CD4-positive, alpha-beta T cell treated with Interleukin-17A for 4 hours (primary cell): ENCODE measurements around the gene RNLS.

Experiments
- DNase-seq: peaks from one replicate; pipeline ENCODE4 v3.0.0-alpha.2; 2020; ENCODE audit warnings: mixed read lengths

RNLS gene

DNA sequence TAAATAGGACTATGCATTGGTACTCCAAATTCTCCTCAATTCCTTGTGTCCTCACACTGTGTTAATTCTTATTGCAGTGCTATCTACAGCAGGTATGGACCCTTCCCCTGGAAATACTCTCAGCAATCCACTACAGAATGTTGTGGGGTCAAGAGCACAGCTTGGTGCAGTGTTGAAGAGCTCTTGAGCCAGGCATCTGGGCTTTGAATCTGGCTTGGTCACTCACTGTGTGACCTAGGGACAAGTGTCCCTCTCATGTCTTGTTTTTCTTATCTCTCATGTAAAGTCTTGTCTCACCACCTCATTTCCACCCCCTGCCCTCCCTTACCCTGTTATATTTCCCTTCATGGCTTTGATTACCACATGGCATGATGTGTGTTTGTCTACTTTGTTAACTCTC lies 159.4 kb downstream of the RNLS start:
- no peak for DNase-seq

DNA sequence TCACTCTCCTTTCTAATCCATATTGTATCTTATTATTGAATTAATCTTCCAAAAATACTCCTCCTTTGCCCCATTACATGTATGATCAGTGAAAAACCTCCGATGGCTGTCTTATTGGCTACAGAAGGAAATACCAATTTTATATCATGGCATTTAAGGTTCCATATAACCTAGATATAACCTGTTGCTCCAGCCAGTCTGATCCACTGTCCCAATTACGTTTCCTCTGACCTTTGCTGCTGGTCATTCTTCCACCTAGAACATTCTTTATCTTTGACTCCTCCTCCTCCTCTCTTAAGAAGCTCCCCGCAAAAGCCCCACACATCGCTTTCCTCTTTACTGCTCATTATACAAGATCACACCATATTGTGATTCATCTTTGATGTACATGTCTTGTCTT lies 161.5 kb downstream of the RNLS start:
- DNase-seq, result no peak

DNA sequence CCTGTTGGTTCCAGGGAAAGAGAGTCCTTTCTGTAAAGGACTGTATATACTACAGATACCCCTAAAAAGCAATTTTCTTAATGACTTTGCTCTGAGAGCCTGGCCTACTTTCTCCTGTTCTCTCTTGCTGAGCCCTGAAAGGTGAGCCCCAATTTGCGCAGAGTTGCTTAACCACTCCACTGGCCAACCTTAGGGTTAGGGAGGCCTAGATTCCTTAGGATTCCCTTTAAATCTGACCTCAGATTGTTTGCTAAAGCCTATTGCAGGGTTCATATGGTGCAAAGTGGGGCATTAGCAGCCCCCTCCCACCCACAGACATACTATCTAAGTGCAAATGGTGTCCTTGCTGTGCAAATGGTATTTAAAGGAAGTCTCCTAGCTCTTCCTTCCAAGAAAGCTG lies 164.2 kb downstream of the RNLS start:
- no peak for DNase-seq

DNA sequence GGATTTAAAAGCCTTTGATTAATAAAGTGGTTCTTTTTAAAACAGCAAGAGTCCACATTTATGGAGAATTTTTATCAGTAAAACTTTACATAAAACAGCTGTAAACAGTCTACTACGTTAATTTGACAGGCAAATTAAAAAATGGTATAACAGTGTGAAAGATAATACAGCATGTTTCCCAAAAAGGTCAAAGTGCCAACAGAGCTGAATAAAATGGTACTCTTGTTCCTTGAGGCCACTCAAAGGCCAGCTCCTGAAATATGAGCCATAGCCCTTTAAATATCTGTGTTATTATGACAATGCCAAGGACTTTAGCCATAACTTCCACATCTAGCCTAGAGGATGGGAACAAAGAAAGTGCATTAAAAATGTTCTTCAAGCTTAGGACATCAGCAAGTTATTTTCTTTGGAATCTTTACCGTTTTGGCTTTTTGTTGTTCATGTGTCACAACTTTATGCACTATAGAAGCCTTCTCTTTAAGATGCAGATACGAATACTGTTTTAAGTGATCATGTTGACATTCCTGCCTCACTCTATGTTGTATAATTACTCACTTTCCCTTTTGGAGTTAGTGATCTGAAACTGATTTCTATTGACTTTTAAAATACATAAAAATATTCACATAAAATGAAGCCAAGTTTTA lies 165.6 kb downstream of the RNLS start:
- no peak for DNase-seq

DNA sequence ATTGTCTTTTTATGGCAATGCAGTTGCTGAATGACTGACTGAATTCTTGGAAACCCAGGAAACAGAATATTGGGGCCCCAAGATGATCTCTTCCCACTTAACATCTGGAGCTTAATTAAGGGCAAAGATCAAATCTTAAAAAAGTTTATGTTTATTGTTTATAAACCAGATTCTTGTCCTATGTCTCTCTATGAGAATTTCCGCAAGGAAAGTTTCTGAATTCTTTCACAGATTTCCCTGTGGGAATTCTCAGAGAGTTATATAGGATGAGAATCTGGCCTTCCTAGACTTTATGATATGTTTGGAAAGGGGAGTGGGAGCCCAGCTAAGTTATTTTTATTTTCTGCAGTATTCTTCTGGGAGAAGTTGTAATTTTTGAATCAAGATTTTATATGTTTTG lies 166.3 kb downstream of the RNLS start:
- no peak for DNase-seq

DNA sequence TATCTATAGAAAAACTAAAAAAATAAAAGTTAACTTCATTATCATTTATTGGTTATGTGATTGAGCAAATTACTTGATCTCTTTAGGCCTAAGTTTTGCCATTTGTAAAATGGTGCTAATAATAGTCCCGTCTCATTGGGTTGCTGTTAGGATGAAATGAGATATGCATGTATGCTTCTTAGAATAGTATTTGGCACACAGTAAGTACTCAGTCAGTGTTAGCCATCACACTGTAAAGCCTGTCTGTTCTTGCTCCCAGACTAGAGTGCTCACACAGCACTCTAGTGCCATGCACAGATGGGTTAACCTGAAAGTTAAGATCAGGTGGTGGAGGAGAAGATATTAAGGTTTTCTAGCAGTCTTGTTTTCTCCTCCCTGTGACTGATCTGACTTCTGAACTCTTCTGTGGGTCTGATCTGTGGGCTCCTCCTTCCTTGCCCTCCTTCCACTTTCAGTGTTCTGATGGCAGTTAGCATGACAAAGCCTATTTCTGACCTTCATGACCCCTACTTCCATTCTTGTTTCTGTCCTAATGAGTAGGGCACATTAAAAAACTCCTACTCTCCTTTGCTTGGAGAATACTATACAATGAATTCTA lies 167.5 kb downstream of the RNLS start:
- DNase-seq, result no peak

DNA sequence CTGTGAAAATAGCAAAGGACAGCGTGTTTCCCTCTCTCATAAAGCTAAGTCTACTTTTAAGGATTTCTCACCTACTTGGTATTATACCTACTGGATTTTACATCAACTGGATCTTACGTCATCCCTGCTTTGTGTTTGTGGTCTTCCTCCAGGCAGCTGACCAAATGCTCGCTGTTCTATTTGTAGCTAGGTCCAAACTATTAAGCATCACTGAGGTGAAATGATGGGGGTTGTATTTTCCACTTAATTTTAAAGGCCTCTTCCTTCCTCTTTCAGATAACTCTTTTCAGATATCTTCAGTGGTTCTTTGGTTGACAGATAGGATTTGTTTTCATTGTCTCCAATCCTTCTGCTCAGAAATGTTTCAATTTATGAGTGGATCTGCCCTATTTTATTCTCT lies 169.7 kb downstream of the RNLS start:
- no peak for DNase-seq

DNA sequence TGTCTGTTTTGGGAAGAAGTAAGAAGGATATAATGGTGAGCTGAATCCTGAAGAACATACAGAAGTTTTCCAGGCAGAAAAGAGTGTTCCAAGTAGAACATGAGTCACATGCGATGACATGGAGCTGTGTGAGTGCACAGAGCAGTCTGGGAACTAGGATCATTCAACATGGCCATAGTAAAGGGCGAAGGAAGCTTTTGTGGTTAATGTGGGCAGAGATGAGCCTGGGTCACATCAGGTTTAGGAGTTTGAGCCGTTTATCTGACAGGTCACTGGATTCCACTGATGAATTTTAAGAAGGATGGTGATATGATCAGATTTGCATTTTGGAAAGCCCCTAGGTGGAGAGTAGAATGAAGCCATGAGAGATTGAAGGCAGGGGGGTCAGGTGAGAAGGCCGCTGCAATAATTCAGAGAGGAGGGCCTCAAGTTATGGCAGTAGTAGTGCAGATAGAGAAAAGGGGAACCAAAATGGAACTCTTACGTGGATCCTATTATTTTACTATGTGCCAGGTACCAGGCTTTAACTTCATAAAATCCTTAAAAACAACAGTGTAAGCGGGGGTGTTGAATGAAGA lies 171.3 kb downstream of the RNLS start:
- DNase-seq, result no peak

DNA sequence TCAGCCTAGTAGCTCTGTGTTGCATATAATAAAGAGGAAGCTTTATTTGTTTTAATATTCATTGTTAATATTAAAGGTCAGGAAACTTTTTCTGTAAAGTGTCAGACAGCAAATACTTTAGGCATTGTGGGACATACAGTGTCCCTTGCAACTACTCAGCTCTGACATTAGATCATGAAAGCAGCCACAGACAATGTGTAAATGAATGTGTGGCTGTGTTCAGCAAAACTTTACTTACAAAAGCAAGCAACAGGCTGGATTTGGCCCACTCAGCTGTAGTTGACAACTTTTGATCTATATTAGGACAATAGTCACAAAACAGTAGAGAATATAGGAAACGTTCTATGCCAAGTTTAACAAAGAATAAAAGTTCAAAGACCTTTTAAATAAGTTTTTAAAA lies 173.3 kb downstream of the RNLS start:
- DNase-seq, result no peak

DNA sequence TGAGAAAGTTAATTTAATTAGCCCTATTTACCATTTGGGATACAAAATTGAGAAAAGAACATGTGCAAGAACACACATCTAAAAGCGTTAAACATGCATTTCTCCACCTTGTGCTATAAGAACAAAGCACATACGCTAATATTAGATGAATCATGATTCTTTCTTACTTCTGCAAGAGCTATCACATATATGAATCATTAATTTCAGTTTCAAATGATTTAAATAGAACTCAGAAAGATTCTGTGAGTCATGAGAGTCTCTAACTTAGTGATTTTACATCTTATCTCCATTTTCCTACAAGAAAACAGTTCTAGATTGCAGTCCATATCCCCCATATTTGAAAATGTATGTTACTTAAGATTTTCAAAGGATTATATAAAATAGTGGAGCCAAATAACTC lies 173.9 kb downstream of the RNLS start:
- DNase-seq, result no peak

DNA sequence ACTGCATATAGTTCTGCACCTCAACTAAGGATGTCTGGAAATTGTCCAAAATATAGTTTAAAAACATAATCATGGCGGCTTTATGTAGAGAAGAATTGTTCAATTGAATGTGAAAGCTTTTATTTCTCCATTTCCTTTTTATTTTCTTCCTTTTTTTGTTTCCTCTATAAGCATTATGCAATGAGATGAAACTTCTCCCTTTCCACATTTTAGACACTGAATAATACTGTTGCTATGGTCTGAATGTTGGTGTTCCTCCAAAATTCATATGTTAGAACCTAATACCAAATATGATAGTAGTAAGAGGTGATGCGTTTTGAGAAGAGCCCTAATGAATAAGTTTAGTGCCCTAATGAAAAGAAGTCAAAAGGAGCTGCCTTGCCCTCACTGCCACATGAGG lies 175.0 kb downstream of the RNLS start:
- DNase-seq, result no peak

DNA sequence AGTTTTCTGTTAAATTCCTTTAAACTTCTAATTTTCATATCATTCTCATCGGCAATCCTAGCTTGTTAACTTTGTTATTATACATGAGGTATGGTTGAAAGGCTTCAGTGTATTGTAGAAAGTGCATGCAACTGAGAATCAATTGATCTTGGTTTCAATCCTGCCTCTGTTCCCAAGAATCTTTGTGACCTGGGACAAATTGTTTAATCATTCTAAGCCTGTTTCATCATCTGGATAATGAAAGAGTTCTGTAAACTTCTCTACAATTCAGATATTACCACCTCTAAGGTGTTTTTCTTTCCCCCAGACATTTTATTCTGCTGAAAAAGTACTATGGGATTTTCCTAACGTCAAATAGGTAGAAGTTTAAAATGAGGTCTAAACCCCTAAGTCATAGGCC lies 179.0 kb downstream of the RNLS start:
- DNase-seq, result no peak

DNA sequence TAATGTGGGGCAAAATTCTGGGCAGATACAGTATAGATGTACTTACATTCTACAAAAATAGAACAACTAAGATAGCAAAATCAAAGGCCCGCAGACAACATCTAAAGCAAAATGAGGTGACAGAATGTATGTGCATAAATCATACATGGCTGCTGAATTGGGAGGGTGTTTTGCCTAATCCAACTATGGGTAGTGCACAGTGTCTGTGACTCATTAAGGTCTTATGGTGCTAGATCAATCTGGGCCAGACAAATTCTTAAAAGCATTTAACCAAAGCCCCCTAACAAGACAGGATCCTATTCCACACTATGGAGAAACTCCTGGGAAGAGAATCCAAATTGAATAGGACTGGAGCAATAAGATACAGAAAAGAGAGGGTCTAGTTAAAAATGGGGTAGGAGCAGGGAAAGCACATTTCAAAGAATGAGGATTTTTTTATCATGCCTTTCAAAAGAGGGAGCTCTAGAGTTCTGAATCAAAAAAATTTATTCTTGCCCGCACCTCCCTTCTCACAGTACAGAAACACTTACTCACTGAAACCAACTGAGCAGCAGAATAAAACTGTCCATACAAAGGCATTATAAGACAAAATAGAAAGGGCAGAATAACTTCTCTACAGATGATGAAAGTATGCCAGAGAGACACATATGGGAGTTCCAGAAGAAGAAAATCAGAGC lies 181.3 kb downstream of the RNLS start:
- DNase-seq, result no peak

DNA sequence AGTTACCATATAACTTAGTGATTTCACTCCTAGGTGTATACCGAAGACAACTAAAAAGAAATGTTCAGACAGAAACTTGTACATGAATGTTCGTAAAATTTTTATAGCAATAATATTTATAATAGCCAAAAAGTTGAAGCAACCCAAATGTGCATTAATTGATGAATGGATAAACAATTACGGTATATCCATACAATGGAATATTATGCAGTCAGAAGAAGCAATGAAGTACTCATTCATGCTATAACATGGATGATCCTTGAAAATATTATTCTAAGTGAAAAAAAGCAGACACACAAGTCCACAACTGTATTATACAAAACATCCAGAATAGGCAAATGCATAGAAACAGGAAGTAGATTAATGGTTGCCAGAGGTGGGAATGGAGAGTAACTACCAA lies 183.9 kb downstream of the RNLS start:
- no peak for DNase-seq

DNA sequence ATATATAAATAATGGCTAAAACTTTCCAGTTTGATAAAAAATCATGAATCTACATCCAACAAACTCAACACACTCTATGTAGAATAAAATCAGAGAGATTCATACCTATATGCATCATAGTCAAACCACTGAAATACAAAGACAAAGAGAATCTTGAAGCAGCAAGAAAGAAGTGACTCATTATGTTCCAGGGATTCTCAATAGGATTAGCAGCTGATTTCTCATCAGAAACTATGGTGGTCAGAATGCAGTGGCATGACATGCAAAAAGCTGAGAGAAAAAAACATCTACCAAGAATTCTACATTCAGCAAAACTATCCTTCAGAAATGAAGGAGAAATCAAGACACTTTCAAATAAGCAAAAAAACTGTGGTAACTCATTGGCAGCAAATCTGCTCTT lies 187.4 kb downstream of the RNLS start:
- no peak for DNase-seq

DNA sequence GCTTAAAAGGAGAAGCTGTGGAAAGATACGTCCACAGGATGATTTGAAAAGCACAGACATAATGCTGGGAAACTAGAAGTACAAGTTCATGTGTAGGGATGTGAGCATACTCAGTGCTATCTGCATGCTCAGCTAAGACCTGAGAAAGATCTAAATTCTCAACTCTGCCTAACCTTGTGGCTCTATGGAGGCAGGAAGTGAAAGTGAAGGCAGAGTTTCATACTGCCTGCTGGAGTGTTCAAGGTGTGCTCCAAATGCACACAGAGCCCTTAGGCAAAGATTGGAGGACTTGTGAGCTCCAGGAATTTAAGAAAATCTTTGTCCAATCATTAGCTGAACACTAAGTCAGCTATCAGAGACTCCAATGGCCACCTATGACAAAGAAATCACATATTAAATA lies 190.9 kb downstream of the RNLS start:
- DNase-seq, result peak; percentile 34

DNA sequence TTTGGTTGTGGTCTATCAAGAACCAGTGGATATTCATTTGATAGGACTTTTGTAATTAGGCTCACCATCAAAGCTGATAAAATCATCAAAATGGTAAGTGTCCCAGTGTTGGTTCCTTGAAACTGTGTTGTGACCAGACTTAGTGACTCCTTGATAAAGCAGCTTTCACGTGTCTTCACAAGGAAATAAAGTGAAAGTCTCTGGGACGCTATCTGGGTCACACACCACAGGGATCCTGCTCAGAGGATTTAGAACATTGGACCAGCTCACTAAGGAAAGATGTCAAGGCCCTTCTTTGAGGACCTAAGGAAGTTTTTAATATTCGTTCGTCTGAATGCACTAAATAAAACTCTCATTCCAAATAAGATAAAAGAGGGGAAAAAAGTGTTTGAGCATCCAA lies 193.1 kb downstream of the RNLS start:
- DNase-seq, result no peak

DNA sequence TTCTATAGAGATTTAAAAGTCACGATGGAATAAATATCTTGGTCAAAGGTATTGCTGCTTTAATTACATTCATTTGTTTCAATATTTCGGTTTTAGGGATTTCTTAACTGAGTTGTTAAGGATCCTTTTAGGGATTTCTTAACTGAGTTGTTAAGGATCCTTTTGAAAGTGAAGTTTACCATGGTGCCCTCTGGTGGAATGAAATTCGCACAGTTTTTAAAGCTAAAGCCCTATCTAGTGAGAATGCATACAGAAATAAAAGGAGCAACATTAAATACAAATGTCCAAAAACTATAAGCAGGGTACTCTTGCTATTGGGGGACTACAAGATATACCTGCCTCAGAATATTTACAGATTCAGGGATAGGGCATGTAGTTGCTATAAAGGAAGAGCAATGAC lies 193.7 kb downstream of the RNLS start:
- peak; percentile 56 for DNase-seq

DNA sequence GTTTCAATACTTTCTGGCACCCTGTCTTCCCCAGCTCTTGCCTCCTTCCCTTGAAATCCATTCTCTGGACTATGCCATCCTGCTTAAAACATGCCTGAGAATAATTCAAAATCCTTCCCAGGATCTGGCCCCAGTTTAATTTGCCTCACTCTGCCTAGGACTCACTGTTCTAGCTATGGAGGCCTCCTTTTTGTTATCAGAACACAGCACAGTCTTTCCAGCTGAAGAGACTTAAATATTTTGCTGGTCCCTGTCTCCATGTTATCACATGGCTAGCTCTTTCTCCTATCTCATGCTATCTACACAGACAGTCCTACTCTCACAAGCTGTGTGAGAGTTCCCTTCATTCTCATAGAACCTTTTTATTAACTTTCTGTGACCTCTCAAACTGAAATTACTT lies 194.8 kb downstream of the RNLS start:
- DNase-seq, result no peak

DNA sequence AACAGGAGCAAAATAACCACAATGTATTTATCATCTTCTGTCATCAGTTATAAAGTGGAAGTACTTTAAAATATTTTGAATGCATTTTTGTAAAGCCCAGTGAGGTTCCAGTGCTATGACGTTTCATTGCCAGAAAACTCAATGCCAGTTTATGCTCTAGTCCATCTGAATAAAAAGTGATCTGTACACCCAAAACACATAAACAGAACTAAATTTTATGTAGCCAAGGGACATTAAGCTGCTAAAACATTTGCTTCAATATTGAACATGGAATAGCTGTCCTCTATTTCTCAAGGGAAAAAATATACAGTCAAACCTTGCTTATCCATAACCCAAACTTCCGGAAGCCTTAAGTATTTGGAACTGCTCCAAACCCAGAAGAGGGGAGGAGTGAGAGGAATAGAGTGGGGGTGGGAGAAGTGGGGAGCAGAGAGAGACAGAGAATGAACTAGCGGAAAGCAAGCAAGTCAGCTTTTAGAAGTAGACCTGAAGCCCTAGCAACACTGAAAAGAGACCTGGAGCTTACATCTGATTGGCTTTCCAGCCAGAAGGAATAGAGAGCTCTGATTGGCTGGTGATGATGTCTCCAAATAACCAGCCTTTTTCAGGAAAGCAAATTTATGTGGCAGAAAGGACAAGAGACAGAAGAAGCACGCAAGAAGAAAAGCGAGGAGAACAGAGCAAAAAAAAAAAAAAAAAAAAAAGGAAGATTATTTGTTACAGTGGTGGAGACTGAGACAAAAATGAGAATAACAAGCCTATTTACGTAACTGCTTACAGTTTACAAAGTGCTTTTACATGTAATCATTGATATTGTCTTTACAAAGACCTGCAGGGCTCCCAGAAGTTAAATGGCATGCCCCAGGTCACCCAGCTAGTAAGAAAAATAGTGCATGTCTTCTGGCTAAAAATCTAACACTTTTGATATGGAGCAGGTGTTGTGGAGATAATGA lies 196.0 kb downstream of the RNLS start:
- peak; percentile 18 for DNase-seq

DNA sequence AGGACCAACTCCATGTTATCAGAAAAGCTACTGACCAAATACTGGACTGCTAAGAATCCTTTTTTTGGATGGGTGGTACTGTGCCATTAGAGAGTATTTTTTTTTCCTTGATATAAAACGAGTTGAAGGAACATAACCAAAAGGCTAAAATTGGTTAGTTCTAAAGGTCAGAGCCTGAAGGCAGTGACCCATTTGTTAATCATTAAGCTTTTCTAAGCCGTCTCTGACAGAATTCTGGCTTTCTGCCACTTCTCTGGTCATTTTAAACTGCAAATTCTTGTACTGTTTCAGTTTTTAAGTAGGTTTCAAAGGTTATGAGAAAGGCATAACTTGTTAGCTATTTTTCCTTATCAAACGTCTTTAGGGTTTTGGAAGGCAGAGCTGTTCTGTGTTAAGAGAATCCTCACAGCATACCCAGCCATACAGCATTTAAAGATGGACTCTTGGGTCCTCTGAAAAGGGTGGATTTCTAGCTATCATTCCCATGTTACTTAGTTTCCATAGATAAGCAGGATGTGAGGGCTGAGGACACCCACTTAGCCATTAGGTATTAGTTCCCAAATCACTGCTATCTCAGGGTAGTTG lies 196.8 kb downstream of the RNLS start:
- DNase-seq, result no peak

DNA sequence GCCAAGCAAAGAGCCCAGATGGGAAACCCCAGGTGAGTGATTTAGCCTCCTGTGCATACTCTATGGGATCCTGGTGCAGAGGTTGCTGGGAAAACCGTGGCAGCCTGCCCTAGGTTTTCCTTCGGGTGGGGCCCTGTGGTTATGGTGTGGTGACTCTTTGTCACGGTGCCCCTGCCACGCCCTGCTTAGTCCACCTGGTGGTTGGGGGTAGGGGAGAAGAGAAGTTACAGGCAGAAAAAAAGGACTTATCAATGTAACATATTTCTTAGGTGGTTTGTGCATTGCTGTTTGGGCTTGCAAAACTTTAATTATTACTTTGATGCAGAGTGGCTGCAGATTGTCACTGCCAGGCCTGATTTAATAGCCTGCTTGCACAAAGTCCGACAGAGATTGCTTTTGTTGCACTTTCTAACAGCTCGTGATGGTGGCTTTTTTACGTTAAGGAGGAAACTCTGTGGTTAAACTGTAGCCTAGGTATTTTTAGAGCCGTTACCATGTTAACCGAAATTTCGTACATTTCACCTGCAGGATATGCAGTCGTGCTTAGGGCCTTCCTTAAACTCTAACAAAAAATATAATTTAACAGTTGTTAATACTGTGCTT lies 197.4 kb downstream of the RNLS start:
- peak; percentile 64 for DNase-seq
